ENCODE results near the gene BAK1. TPM values are rescaled to one million over a fixed set of nuclear protein-coding genes. Genes with fewer than 3 reads are reported as not detected.

BAK1 gene
- polyA plus RNA-seq, 4 donors: 15.7 to 100 (median 80.6) TPM

DNA sequence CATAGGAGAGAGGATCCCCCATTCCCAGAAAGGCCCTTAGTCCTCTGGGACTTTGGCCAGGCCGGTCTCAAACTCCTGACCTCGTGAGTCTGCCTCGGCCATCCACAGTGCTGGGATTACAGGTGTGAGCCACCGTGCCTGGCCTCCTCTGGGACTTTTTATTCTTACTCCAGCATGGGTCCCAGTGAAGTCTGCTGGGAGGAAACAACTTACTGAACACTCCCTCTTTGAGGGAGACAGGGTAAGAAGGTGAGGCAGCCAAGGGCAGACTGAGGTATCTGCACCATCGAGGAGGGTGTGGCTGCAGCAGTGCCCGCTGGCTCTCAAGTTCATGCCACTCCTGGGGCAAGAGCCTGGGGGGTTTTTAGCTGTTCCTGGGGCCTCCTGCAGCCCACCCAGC lies 2.4 kb downstream of the BAK1 start:
- Histone ChIP-seq H3K27ac (ENCODE audit: low read depth in 1 of 3, low read length in 2 of 3) (peak overlapping the region in 2 of 3 donors; percentile 95 to 99), H3K27me3 (ENCODE audit: control insufficient read depth in 3 of 3, insufficient read depth in 3 of 3, low read length in 3 of 3) (no peaks in the 10 kb centered on the region), H3K4me1 (ENCODE audit: control insufficient read depth in 3 of 3, insufficient read depth in 2 of 3, low read depth in 1 of 3, low read length in 2 of 3) (peaks cover 0 to 18% (median 0%) of the 10 kb centered on the region in 3 donors), H3K4me3 (ENCODE audit: low read depth in 1 of 3, low read length in 3 of 3) (peak overlapping the region in 1 of 3 donors; percentile 94), H3K9me3 (ENCODE audit: control insufficient read depth in 2 of 2, insufficient read depth in 1 of 2, low read depth in 1 of 2, low read length in 1 of 2) (no peaks in the 10 kb centered on the region), H3K36me3 (ENCODE audit: control insufficient read depth in 3 of 3, insufficient read depth in 2 of 3, low read depth in 1 of 3, low read length in 3 of 3) (peaks cover 14 to 41% (median 17%) of the 10 kb centered on the region in 3 donors)
- 24 to 58% (median 25%) methylated on average over 6 of the region's 6 CpGs for WGBS, 3 donors
- DNase-seq: peak in 1 of 2 donors; percentile 84
- no peak for FAIRE-seq

DNA sequence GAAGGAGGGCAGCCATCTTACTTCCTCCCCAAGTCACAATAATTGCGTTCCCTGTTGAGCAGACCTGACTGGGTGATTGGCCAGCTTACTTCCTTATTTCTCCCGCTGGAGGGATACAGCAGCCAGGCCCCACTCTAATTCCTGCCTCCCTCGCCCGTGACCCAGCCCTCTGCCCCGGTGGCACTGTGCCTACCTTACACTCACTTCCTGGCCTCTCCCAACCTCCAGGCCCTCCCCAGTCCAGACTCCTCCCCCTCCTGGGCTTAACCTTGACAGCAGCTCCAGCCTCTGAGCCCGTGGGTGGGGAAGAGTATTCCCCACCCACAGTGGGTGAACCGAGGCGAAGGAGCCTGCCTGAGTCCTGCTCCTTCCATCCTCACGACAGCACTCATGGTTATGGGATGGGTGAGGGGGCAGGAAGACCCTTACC lies 3.0 kb downstream of the BAK1 start:
- FAIRE-seq (no peak), DNase-seq (peak in 1 of 2 donors; percentile 99)
- peak overlapping the region in 1 of 3 donors; percentile 94 for H3K4me3 ChIP-seq (ENCODE audit: low read depth in 1 of 3, low read length in 3 of 3)
- 17 to 44% (median 22%) methylated on average over 8 to 9 of the region's 9 CpGs for WGBS, 3 donors
- H3K4me1 ChIP-seq (ENCODE audit: control insufficient read depth in 3 of 3, insufficient read depth in 2 of 3, low read depth in 1 of 3, low read length in 2 of 3): peaks cover 0 to 18% (median 0%) of the 10 kb centered on the region in 3 donors
- H3K27me3 ChIP-seq (ENCODE audit: control insufficient read depth in 3 of 3, insufficient read depth in 3 of 3, low read length in 3 of 3): no peaks in the 10 kb centered on the region
- H3K27ac ChIP-seq (ENCODE audit: low read depth in 1 of 3, low read length in 2 of 3): peak overlapping the region; percentile 28 to 99 (median 95)
- H3K36me3 ChIP-seq (ENCODE audit: control insufficient read depth in 3 of 3, insufficient read depth in 2 of 3, low read depth in 1 of 3, low read length in 3 of 3): peaks cover 14 to 43% (median 17%) of the 10 kb centered on the region in 3 donors
- no peaks in the 10 kb centered on the region for H3K9me3 ChIP-seq (ENCODE audit: control insufficient read depth in 2 of 2, insufficient read depth in 1 of 2, low read depth in 1 of 2, low read length in 1 of 2)

DNA sequence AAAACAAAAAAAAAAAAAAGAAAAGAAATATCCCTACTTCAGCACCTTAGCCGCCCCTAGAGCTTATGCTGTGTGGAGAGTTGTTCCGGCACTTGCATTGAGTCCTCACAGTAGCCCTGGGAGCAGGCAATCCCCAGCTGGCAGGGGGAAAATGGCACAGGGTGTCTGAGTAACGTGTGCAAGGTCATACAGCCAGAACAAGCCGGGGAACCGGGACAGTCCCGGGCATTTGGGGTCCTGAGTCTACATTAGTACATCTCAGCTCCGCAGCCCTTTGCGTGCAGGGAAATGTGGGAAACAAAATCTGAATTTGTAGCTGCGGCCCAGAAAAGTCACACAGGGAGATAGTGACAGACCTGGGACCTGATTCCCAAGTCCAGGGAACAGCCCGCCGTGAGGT lies 3.4 kb downstream of the BAK1 start:
- Histone ChIP-seq H3K27ac (ENCODE audit: low read depth in 1 of 3, low read length in 2 of 3) (peak overlapping the region; percentile 28 to 95 (median 88)), H3K36me3 (ENCODE audit: control insufficient read depth in 3 of 3, insufficient read depth in 2 of 3, low read depth in 1 of 3, low read length in 3 of 3) (peaks cover 14 to 48% (median 17%) of the 10 kb centered on the region in 3 donors), H3K27me3 (ENCODE audit: control insufficient read depth in 3 of 3, insufficient read depth in 3 of 3, low read length in 3 of 3) (no peaks in the 10 kb centered on the region), H3K9me3 (ENCODE audit: control insufficient read depth in 2 of 2, insufficient read depth in 1 of 2, low read depth in 1 of 2, low read length in 1 of 2) (no peaks in the 10 kb centered on the region), H3K4me3 (ENCODE audit: low read depth in 1 of 3, low read length in 3 of 3) (peak overlapping the region in 1 of 3 donors; percentile 6), H3K4me1 (ENCODE audit: control insufficient read depth in 3 of 3, insufficient read depth in 2 of 3, low read depth in 1 of 3, low read length in 2 of 3) (peaks cover 0 to 20% (median 0%) of the 10 kb centered on the region in 3 donors)
- FAIRE-seq (no peak), DNase-seq (no peak)
- WGBS, 3 donors: 40 to 75% (median 53%) methylated on average over 11 of the region's 11 CpGs

DNA sequence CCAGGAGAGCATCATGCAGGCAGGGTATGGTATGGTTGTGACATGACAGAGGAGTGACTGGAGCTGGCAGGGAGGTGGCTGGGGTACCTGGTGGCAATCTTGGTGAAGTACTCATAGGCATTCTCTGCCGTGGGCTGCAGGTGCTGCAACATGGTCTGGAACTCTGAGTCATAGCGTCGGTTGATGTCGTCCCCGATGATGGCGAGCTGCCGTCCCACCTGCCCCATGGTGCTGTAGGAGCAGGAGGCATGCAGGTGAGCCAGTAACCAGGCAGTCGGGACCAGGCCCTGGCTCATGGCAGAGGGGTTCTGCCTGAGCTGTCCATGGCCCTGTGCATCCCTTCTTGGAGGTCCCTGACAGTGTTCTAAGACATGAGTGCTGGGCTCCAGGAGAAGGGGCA lies 4.9 kb downstream of the BAK1 start:
- DNase-seq (no peak), FAIRE-seq (no peak)
- Histone ChIP-seq H3K27ac (ENCODE audit: low read depth in 1 of 3, low read length in 2 of 3) (no peak overlapping the region), H3K27me3 (ENCODE audit: control insufficient read depth in 3 of 3, insufficient read depth in 3 of 3, low read length in 3 of 3) (no peaks in the 10 kb centered on the region), H3K36me3 (ENCODE audit: control insufficient read depth in 3 of 3, insufficient read depth in 2 of 3, low read depth in 1 of 3, low read length in 3 of 3) (peaks cover 14 to 52% (median 17%) of the 10 kb centered on the region in 3 donors), H3K4me1 (ENCODE audit: control insufficient read depth in 3 of 3, insufficient read depth in 2 of 3, low read depth in 1 of 3, low read length in 2 of 3) (peaks cover 0 to 20% (median 0%) of the 10 kb centered on the region in 3 donors), H3K9me3 (ENCODE audit: control insufficient read depth in 2 of 2, insufficient read depth in 1 of 2, low read depth in 1 of 2, low read length in 1 of 2) (no peaks in the 10 kb centered on the region), H3K4me3 (ENCODE audit: low read depth in 1 of 3, low read length in 3 of 3) (no peak overlapping the region)
- 92 to 94% (median 92%) methylated on average over 8 of the region's 8 CpGs for WGBS, 3 donors

DNA sequence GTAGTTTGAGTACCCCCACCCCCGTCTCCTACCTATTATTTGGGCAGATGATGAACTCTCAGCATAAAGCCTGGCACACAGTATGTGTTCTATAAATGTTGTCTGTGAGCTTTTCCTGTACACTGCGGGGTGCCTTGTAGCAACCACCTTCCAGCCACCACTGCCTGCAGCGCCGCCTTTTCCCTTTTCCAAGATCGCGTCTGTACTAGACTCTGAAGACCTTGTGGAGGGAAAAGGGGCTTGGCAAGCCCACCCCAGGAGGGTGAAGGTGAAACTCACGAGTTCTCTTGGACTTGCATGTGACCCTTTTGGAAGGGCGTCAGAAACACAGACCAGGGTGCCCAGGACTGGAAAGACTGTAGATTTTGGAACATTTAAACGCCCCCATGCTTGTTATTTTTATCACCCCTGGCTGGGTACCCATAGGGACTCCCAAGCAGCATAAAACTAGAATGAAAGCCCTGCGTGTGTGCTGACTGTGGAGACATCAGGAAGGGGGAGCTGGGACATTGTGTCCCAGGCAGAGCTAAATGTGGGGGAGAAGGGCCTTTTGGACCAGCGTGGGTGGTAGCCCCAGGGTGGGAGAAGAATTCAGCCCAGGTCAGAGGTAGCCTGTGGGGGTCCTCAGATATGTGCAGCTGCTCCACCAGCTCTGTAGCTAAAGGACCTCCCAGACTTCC lies 8.3 kb downstream of the BAK1 start:
- DNase-seq: no peak
- Histone ChIP-seq H3K4me1 (ENCODE audit: control insufficient read depth in 3 of 3, insufficient read depth in 2 of 3, low read depth in 1 of 3, low read length in 2 of 3) (peaks cover 0 to 6% (median 0%) of the 10 kb centered on the region in 3 donors), H3K27me3 (ENCODE audit: control insufficient read depth in 3 of 3, insufficient read depth in 3 of 3, low read length in 3 of 3) (no peaks in the 10 kb centered on the region), H3K36me3 (ENCODE audit: control insufficient read depth in 3 of 3, insufficient read depth in 2 of 3, low read depth in 1 of 3, low read length in 3 of 3) (peaks cover 14 to 40% (median 17%) of the 10 kb centered on the region in 3 donors), H3K9me3 (ENCODE audit: control insufficient read depth in 2 of 2, insufficient read depth in 1 of 2, low read depth in 1 of 2, low read length in 1 of 2) (no peaks in the 10 kb centered on the region), H3K27ac (ENCODE audit: low read depth in 1 of 3, low read length in 2 of 3) (peak overlapping the region; percentile 57 to 97 (median 94)), H3K4me3 (ENCODE audit: low read depth in 1 of 3, low read length in 3 of 3) (peak overlapping the region in 2 of 3 donors; percentile 56 to 75)
- FAIRE-seq: no peak
- WGBS, 3 donors: 54 to 55% (median 54%) methylated on average over 11 of the region's 11 CpGs

DNA sequence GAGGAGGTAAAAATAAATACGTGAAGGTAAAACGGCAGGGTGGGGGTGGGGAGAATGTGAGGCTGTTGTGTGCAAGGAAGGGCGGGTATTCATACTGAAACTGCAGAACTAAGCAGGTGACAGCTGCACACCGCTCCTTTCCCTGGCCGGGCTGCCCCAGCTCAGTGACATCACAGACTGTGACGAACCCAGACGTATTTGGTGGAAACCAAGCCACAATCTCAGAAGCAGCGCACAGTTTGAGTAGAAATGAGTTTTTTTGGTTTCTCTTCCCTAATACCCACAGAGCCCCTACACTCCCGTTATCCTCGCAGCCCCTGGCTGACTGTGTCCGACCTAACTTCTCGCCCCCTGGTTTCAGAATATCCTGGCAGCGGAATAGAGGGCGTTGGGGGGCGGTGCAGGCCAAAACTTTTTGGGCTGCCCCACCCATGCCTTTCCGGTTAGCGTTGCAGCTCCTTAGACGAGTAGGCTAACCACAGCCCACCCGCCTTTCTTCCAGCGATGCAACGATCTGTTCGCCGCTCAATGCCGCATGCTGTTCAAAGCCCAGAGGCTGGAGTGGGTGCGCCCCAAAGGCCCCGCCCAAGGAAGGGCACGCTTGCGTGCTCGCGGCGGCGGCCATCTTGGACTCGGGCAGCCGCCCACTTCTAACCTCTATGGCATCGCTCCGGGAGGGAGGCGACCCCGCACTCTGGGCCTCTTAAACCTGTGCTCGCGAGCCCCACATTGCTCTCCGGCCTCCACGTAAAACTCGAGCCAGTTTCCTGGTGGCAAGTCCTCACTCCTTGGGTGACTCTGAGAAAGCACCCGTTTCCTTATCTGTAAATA lies 9.1 kb downstream of the BAK1 start:
- no peaks in the 10 kb centered on the region for H3K27me3 ChIP-seq (ENCODE audit: control insufficient read depth in 3 of 3, insufficient read depth in 3 of 3, low read length in 3 of 3)
- FAIRE-seq: no peak
- peaks cover 14 to 37% (median 17%) of the 10 kb centered on the region in 3 donors for H3K36me3 ChIP-seq (ENCODE audit: control insufficient read depth in 3 of 3, insufficient read depth in 2 of 3, low read depth in 1 of 3, low read length in 3 of 3)
- peak overlapping the region; percentile 33 to 75 (median 56) for H3K4me3 ChIP-seq (ENCODE audit: low read depth in 1 of 3, low read length in 3 of 3)
- H3K9me3 ChIP-seq (ENCODE audit: control insufficient read depth in 2 of 2, insufficient read depth in 1 of 2, low read depth in 1 of 2, low read length in 1 of 2): no peaks in the 10 kb centered on the region
- H3K4me1 ChIP-seq (ENCODE audit: control insufficient read depth in 3 of 3, insufficient read depth in 2 of 3, low read depth in 1 of 3, low read length in 2 of 3): peaks cover 0 to 6% (median 0%) of the 10 kb centered on the region in 3 donors
- DNase-seq: peak; percentile 88 to 92
- WGBS, 3 donors: 0 to 1% (median 1%) methylated on average over 36 to 44 of the region's 44 CpGs
- peak overlapping the region; percentile 57 to 97 (median 94) for H3K27ac ChIP-seq (ENCODE audit: low read depth in 1 of 3, low read length in 2 of 3)

DNA sequence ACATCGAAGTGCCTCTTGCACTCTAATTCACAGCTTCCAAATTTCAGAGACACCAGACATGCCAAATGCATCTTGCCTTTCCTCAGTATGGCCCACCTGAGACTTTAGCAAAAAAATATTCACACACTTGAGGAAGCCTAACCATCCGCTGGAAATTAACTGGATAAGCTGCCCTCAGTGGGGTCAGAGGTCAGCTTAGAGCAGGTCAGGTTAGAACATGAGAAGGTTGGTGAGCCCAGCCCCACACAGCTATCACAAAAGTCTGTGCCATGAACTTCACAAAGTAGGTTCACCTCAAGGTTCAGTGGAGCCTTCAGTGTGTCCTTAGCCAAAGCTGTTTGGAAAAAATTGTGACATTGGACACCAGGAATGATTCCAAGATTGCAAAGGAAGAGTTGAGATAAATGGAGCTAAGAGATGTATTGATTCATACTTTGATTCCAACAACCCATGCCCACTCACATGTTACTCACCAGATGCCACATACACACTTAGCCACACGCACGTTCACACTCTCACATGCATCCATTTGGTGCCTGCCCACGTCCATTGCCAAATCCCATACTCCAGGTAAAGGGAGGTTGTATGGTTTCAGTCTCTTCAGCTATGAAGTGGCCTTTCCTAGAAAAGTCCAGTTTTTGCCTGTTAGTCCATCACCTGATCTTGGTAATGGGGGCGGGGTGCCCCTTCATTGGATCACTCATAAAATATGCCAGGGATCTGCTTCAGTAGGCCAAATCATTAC lies 11.1 kb downstream of the BAK1 start:
- Histone ChIP-seq H3K27me3 (ENCODE audit: control insufficient read depth in 3 of 3, insufficient read depth in 3 of 3, low read length in 3 of 3) (no peaks in the 10 kb centered on the region), H3K27ac (ENCODE audit: low read depth in 1 of 3, low read length in 2 of 3) (no peak overlapping the region), H3K9me3 (ENCODE audit: control insufficient read depth in 2 of 2, insufficient read depth in 1 of 2, low read depth in 1 of 2, low read length in 1 of 2) (no peaks in the 10 kb centered on the region), H3K4me1 (ENCODE audit: control insufficient read depth in 3 of 3, insufficient read depth in 2 of 3, low read depth in 1 of 3, low read length in 2 of 3) (peaks cover 0 to 6% (median 0%) of the 10 kb centered on the region in 3 donors), H3K4me3 (ENCODE audit: low read depth in 1 of 3, low read length in 3 of 3) (no peak overlapping the region), H3K36me3 (ENCODE audit: control insufficient read depth in 3 of 3, insufficient read depth in 2 of 3, low read depth in 1 of 3, low read length in 3 of 3) (peaks cover 0 to 19% (median 0%) of the 10 kb centered on the region in 3 donors)
- FAIRE-seq (no peak), DNase-seq (no peak)
- 94 to 95% (median 95%) methylated on average over 6 of the region's 6 CpGs for WGBS, 3 donors

DNA sequence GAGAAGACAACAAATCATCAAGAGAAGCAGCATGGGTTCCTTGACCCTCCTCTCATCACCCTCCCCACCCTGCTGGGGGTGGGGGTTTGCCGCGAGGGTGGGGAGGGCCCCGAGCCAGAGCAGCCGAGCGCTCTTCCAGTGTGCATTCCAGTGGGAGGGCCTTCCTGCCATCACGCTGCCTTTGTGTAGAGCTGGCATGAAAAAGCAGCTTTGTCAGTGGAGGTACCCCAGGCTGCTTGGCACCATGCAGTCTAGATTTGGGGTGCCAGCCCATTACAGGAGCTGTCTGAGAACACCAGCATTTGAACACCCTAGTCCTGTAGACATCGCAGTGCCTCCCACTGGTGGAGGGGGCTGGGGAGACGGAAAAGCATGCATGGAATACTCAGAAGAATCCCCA lies 12.2 kb downstream of the BAK1 start:
- H3K4me3 ChIP-seq (ENCODE audit: low read depth in 1 of 3, low read length in 3 of 3): no peak overlapping the region

More for the DNA sequence above, 12.2 kb downstream of the BAK1 start:
- DNase-seq (no peak), FAIRE-seq (no peak)
- H3K27me3 ChIP-seq (ENCODE audit: control insufficient read depth in 3 of 3, insufficient read depth in 3 of 3, low read length in 3 of 3): no peaks in the 10 kb centered on the region
- WGBS, 3 donors: 64 to 87% (median 86%) methylated on average over 8 of the region's 8 CpGs
- H3K9me3 ChIP-seq (ENCODE audit: control insufficient read depth in 2 of 2, insufficient read depth in 1 of 2, low read depth in 1 of 2, low read length in 1 of 2): no peaks in the 10 kb centered on the region
- no peak overlapping the region for H3K27ac ChIP-seq (ENCODE audit: low read depth in 1 of 3, low read length in 2 of 3)
- peaks cover 0 to 6% (median 0%) of the 10 kb centered on the region in 3 donors for H3K4me1 ChIP-seq (ENCODE audit: control insufficient read depth in 3 of 3, insufficient read depth in 2 of 3, low read depth in 1 of 3, low read length in 2 of 3)
- H3K36me3 ChIP-seq (ENCODE audit: control insufficient read depth in 3 of 3, insufficient read depth in 2 of 3, low read depth in 1 of 3, low read length in 3 of 3): peaks cover 0 to 13% (median 0%) of the 10 kb centered on the region in 3 donors
